ENCODE data around the gene VPS35L.

VPS35L gene

GRCh38 chr16:19555938-19556771, 652 bp downstream of the VPS35L start:
- Histone ChIP-seq H3K27me3 (ENCODE audit: control insufficient read depth, low read length) (no peaks in the 10 kb centered on the region), H3K4me3 (ENCODE audit: low read length) (peak overlapping the region; percentile 87)

GRCh38 chr16:19559242-19559910, 3.9 kb downstream of the VPS35L start:
- Histone ChIP-seq H3K27ac (ENCODE audit: low read depth, low read length) (no peak overlapping the region), H3K36me3 (ENCODE audit: control insufficient read depth, low read length) (no peaks in the 10 kb centered on the region), H3K4me3 (ENCODE audit: low read length) (no peak overlapping the region), H3K4me1 (ENCODE audit: control insufficient read depth, low read length) (peaks cover 13% of the 10 kb centered on the region), H3K27me3 (ENCODE audit: control insufficient read depth, low read length) (no peaks in the 10 kb centered on the region), H3F3A (ENCODE audit: control insufficient read depth, insufficient read depth) (peaks cover 11% of the 10 kb centered on the region), H3K9me2 (replicated peaks; ENCODE audit: control insufficient read depth, low read length) (no peaks in the 10 kb centered on the region), H4K20me1 (ENCODE audit: control insufficient read depth, insufficient read depth, low read depth, low read length) (peaks cover 2% of the 10 kb centered on the region; the same call in 1 of the 2 replicates), H3K9me3 (ENCODE audit: control insufficient read depth, insufficient read depth, low read length) (no peaks in the 10 kb centered on the region), H3K4me2 (ENCODE audit: low read length) (no peak overlapping the region), H3K79me2 (ENCODE audit: control insufficient read depth, low read length) (peaks cover 3% of the 10 kb centered on the region; the same call in 1 of the 2 replicates)
- TF ChIP-seq EZH2phosphoT487 (IDR thresholded peaks at IDR 0.05; ENCODE audit: borderline replicate concordance, low read length) (no peak), CTCF (IDR thresholded peaks at IDR 0.05; ENCODE audit: low read depth, low read length, poor library complexity, severe bottlenecking) (peak; percentile 82)

More at GRCh38 chr16:19555938-19556771, 652 bp downstream of the VPS35L start:
- Histone ChIP-seq H3K9me3 (ENCODE audit: control insufficient read depth, insufficient read depth, low read length) (no peaks in the 10 kb centered on the region), H4K20me1 (ENCODE audit: control insufficient read depth, insufficient read depth, low read depth, low read length) (peaks cover 2% of the 10 kb centered on the region; the same call in 1 of the 2 replicates), H3K4me2 (ENCODE audit: low read length) (peak overlapping the region; percentile 91), H3K79me2 (ENCODE audit: control insufficient read depth, low read length) (peaks cover 3% of the 10 kb centered on the region; the same call in 1 of the 2 replicates), H3K36me3 (ENCODE audit: control insufficient read depth, low read length) (peaks cover 17% of the 10 kb centered on the region), H3K9me2 (replicated peaks; ENCODE audit: control insufficient read depth, low read length) (no peaks in the 10 kb centered on the region), H3K4me1 (ENCODE audit: control insufficient read depth, low read length) (peaks cover 18% of the 10 kb centered on the region), H3K27ac (ENCODE audit: low read depth, low read length) (no peak overlapping the region), H3F3A (ENCODE audit: control insufficient read depth, insufficient read depth) (peaks cover 20% of the 10 kb centered on the region)
- TF ChIP-seq CTCF (IDR thresholded peaks at IDR 0.05; ENCODE audit: low read depth, low read length, poor library complexity, severe bottlenecking) (peak; percentile 13), EZH2phosphoT487 (IDR thresholded peaks at IDR 0.05; ENCODE audit: borderline replicate concordance, low read length) (no peak)

- H3K4me1 ChIP-seq (ENCODE audit: control insufficient read depth, low read length): peaks cover 8% of the 10 kb centered on the region
- H3F3A ChIP-seq (ENCODE audit: control insufficient read depth, insufficient read depth): peaks cover 11% of the 10 kb centered on the region
- peaks cover 2% of the 10 kb centered on the region; the same call in 1 of the 2 replicates for H4K20me1 ChIP-seq (ENCODE audit: control insufficient read depth, insufficient read depth, low read depth, low read length)
- no peak overlapping the region for H3K4me3 ChIP-seq (ENCODE audit: low read length)
- H3K27ac ChIP-seq (ENCODE audit: low read depth, low read length): no peak overlapping the region
- no peaks in the 10 kb centered on the region for H3K9me2 ChIP-seq (replicated peaks; ENCODE audit: control insufficient read depth, low read length)
- H3K27me3 ChIP-seq (ENCODE audit: control insufficient read depth, low read length): no peaks in the 10 kb centered on the region
- H3K9me3 ChIP-seq (ENCODE audit: control insufficient read depth, insufficient read depth, low read length): no peaks in the 10 kb centered on the region
- H3K79me2 ChIP-seq (ENCODE audit: control insufficient read depth, low read length): peaks cover 3% of the 10 kb centered on the region; the same call in 1 of the 2 replicates
- H3K4me2 ChIP-seq (ENCODE audit: low read length): no peak overlapping the region
- H3K36me3 ChIP-seq (ENCODE audit: control insufficient read depth, low read length): no peaks in the 10 kb centered on the region
- TF ChIP-seq EZH2phosphoT487 (IDR thresholded peaks at IDR 0.05; ENCODE audit: borderline replicate concordance, low read length) (no peak), CTCF (IDR thresholded peaks at IDR 0.05; ENCODE audit: low read depth, low read length, poor library complexity, severe bottlenecking) (no peak)
Observed at GRCh38 chr16:19560078-19560477, 4.6 kb downstream of the VPS35L start.

All from DOHH2 (cell line).